Smooth muscle cell (in vitro differentiated cells): ENCODE results near the gene HNRNPH1. TPM values are rescaled to one million over a fixed set of nuclear protein-coding genes. Genes with fewer than 3 reads are reported as not detected.

Source experiments
- DNase-seq: peaks from one replicate; lab custom pipeline; 2025; ENCODE audit not compliant: unreplicated experiment; lab: John Stamatoyannopoulos, UW
- H2AFZ ChIP-seq: fragments of 200-600 bp; sonication (generic); 2 replicates; pipeline ENCODE4 v1.6.0; 2016; ENCODE audit warnings: antibody characterized with exemption, low read depth, mild to moderate bottlenecking
- H3F3A ChIP-seq: fragments of 200-600 bp; sonication (generic); 2 replicates; pipeline ENCODE4 v1.6.0; 2017; ENCODE audit warnings: antibody characterized with exemption, low read depth
- H3K27ac ChIP-seq: fragments of 200-600 bp; sonication (generic); 2 replicates; pipeline ENCODE4 v1.5.1; 2016; ENCODE audit warnings: low read depth, mild to moderate bottlenecking
- H3K27me3 ChIP-seq: fragments of 200-600 bp; sonication (generic); 2 replicates; pipeline ENCODE4 v1.6.1; 2016; ENCODE audit warnings: low read depth, mild to moderate bottlenecking
- H3K36me3 ChIP-seq: fragments of 200-600 bp; sonication (generic); 2 replicates; pipeline ENCODE4 v1.5.1; 2016; ENCODE audit warnings: low read depth
- H3K4me1 ChIP-seq: fragments of 200-600 bp; sonication (generic); 2 replicates; pipeline ENCODE4 v1.5.1; 2016; ENCODE audit warnings: low read depth
- H3K4me2 ChIP-seq: fragments of 200-600 bp; sonication (generic); 2 replicates; pipeline ENCODE4 v1.6.0; 2016; ENCODE audit warnings: mild to moderate bottlenecking
- H3K4me3 ChIP-seq: fragments of 200-600 bp; sonication (generic); 2 replicates; pipeline ENCODE4 v1.5.1; 2016; ENCODE audit warnings: mild to moderate bottlenecking
- H3K79me2 ChIP-seq: fragments of 200-600 bp; sonication (generic); 2 replicates; pipeline ENCODE4 v1.6.0; 2016; ENCODE audit warnings: low read depth, mild to moderate bottlenecking
- H3K9ac ChIP-seq: fragments of 200-600 bp; sonication (generic); 2 replicates; pipeline ENCODE4 v1.6.0; 2016; ENCODE audit warnings: low read depth
- H3K9me3 ChIP-seq: fragments of 200-600 bp; sonication (generic); replicated peaks from 2 replicates; pipeline ENCODE4 v1.5.1; 2016; ENCODE audit warnings: low read depth
- H4K20me1 ChIP-seq: fragments of 200-600 bp; sonication (generic); 2 replicates; pipeline ENCODE4 v1.6.0; 2016; ENCODE audit warnings: low read depth
- WGBS: methylation state at CpG from one replicate; pipeline ENCODE4 v1.1.7; 2016; ENCODE audit warnings: low lambda C conversion rate; 5-methylcytosine and 5-hydroxymethylcytosine counted together
- polyA plus RNA-seq: library from polyadenylated mRNA; unstranded; fragments of >200 nt; fragmentation: Nextera tagmentation; extraction: Ambion mirVana; gene quantifications from 2 replicates; pipeline ENCODE4 v1.2.1, GENCODE V29; 2016
- total RNA-seq: library from RNA; depleted of rRNA; stranded (reverse); fragments of >200 nt; gene quantifications from 2 replicates; pipeline ENCODE4 v1.2.3, GENCODE V29; 2014
- TF ChIP-seq, protein P1 (sequence below): fragments of 200-600 bp; sonication (generic); IDR thresholded peaks from 2 replicates; pipeline ENCODE4 v1.5.1; 2017; ENCODE audit warnings: borderline replicate concordance, mild to moderate bottlenecking, antibody characterized with exemption; ENCODE audit not compliant: insufficient read depth, poor library complexity, severe bottlenecking

HNRNPH1 gene
- total and polyA plus RNA-seq, 2 experiments from 2014 or later = 60.9 to 384 TPM

DNA sequence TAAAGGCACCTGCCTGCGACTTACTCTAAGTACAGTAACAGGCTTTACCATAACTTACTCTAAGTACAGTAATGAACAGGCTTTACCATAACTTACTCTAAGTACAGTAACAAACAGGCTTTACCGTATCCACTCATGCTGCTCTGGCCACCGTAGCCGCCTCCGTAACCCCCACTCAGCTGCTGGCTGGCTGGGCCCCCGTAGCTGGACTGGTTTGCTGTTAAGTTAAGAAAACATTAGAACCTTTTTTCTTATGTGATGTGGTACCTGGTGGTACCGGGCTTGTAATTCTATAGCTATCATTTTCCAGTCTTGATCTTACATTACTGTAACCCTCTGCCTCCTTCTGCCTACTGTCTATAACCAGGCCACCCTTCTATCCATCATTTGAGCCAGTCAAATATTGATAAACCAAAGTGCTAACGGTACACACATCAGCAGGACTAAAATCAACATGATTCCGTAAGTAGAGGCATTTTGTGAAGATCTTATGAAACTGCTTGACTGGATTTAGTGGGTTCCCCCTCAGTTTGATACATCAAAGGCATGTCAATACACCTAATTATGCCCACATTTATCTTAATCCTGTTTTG, 7.4 kb downstream of the HNRNPH1 start:
- WGBS = 93% methylated on average over 9 of the region's 9 CpGs
- Histone ChIP-seq H3K27me3 (no peaks in the 10 kb centered on the region), H4K20me1 (peaks cover 98% of the 10 kb centered on the region), H3K79me2 (peaks cover 81% of the 10 kb centered on the region), H3K27ac (peak overlapping the region; percentile 88), H3K4me2 (no peak overlapping the region), H3K9me3 (no peaks in the 10 kb centered on the region), H3K4me3 (no peak overlapping the region), H3K36me3 (peaks cover 58% of the 10 kb centered on the region), H3K9ac (no peak overlapping the region), H3F3A (peaks cover 81% of the 10 kb centered on the region), H3K4me1 (peaks cover 27% of the 10 kb centered on the region), H2AFZ (no peak overlapping the region)
- TF ChIP-seq, protein P1, sequence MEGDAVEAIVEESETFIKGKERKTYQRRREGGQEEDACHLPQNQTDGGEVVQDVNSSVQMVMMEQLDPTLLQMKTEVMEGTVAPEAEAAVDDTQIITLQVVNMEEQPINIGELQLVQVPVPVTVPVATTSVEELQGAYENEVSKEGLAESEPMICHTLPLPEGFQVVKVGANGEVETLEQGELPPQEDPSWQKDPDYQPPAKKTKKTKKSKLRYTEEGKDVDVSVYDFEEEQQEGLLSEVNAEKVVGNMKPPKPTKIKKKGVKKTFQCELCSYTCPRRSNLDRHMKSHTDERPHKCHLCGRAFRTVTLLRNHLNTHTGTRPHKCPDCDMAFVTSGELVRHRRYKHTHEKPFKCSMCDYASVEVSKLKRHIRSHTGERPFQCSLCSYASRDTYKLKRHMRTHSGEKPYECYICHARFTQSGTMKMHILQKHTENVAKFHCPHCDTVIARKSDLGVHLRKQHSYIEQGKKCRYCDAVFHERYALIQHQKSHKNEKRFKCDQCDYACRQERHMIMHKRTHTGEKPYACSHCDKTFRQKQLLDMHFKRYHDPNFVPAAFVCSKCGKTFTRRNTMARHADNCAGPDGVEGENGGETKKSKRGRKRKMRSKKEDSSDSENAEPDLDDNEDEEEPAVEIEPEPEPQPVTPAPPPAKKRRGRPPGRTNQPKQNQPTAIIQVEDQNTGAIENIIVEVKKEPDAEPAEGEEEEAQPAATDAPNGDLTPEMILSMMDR = no peak
- no peak for DNase-seq

DNA sequence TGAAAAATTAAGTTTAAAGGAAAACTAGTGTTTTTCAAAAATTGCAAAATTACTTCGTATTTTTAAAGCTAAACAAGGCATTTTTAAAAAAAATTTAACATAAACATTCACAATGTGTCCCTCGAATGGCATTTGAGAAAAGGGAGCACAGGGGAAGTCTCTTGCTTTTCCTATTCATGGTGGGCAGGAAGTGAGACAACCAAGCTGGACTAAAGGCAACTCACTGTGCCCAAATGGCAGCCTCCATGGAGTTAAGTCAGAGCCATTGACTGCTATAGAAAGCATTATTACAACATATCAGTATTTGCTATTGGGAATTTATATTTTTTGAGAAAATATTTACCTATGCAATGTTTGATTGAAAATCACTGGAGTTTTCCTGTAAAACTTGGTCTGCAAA, 8.3 kb downstream of the HNRNPH1 start:
- 88% methylated on average over 2 of the region's 2 CpGs for WGBS
- no peak overlapping the region for H3K4me2 ChIP-seq

DNA sequence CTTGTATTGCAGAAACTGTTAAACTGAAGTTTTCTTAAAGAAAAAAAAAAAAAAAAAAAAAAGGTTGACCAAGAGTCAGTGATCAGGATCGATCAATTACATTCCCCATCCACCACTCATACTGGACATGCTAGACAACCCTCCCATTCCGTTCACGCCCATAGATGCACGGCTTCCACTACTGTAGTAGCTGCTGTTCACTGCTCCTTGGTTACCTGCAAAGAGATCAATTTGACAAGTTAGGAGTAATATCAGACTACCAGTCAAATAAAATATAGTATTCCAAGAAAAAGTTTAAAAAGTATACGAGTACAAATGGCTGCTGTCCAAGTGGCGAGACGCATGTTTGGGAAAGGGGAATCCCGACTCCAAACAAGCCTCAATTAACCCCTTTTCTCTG, 8.7 kb downstream of the HNRNPH1 start:
- 93% methylated on average over 8 of the region's 8 CpGs for WGBS
- H3K36me3 ChIP-seq = peaks cover 58% of the 10 kb centered on the region

More for the DNA sequence above, 8.3 kb downstream of the HNRNPH1 start:
- Histone ChIP-seq H3K9me3 (no peaks in the 10 kb centered on the region), H3F3A (peaks cover 83% of the 10 kb centered on the region), H3K27ac (peak overlapping the region; percentile 88), H3K4me3 (no peak overlapping the region), H3K79me2 (peaks cover 72% of the 10 kb centered on the region), H3K9ac (no peak overlapping the region), H3K27me3 (no peaks in the 10 kb centered on the region), H3K4me1 (peaks cover 18% of the 10 kb centered on the region), H4K20me1 (peaks cover 98% of the 10 kb centered on the region), H2AFZ (no peak overlapping the region), H3K36me3 (peaks cover 58% of the 10 kb centered on the region)
- DNase-seq = no peak
- TF ChIP-seq, protein P1 = no peak

More for the DNA sequence above, 8.7 kb downstream of the HNRNPH1 start:
- Histone ChIP-seq H4K20me1 (peaks cover 98% of the 10 kb centered on the region), H3F3A (peaks cover 83% of the 10 kb centered on the region), H3K27ac (peak overlapping the region; percentile 88), H3K9me3 (no peaks in the 10 kb centered on the region), H2AFZ (no peak overlapping the region), H3K79me2 (peaks cover 67% of the 10 kb centered on the region), H3K27me3 (no peaks in the 10 kb centered on the region), H3K9ac (no peak overlapping the region), H3K4me3 (no peak overlapping the region), H3K4me2 (no peak overlapping the region), H3K4me1 (peaks cover 13% of the 10 kb centered on the region)
- TF ChIP-seq, protein P1 = no peak
- DNase-seq = no peak
